Activated CD4-positive, alpha-beta T cell treated with anti-CD3 and anti-CD28 coated beads, Interleukin-2, amount 10 ng/mL, durations not matched to agents 7 days and 5 days (primary cell): ENCODE measurements around the gene KRT38. TPM values are rescaled to one million over a fixed set of nuclear protein-coding genes. Genes with fewer than 3 reads are reported as not detected.

ENCODE experiments used
- CTCF ChIA-PET: fragments of 350-600 bp; sonication (Branson Sonifier 250); formaldehyde crosslinking; loops from one replicate; lab custom pipeline; 2021; ENCODE audit warnings: antibody characterized with exemption; lab: Charles Lee
- POLR2A ChIA-PET: fragments of 350-600 bp; sonication (Branson Sonifier 250); formaldehyde crosslinking; loops from one replicate; lab custom pipeline; 2021; ENCODE audit warnings: antibody characterized with exemption; lab: Charles Lee
- DNase-seq: peaks from one replicate; pipeline ENCODE4 v3.0.0-alpha.2; 2020
- H3K27ac Mint-ChIP-seq: one replicate; pipeline ENCODE4 v1.8.0; 2021; ENCODE audit warnings: mild to moderate bottlenecking, moderate library complexity, mixed read lengths
- H3K27me3 Mint-ChIP-seq: one replicate; pipeline ENCODE4 v1.8.0; 2021; ENCODE audit warnings: mixed read lengths
- H3K36me3 Mint-ChIP-seq: one replicate; pipeline ENCODE4 v1.8.0; 2021; ENCODE audit warnings: low read depth, mixed read lengths
- H3K4me1 Mint-ChIP-seq: one replicate; pipeline ENCODE4 v1.8.0; 2021; ENCODE audit warnings: mixed read lengths
- H3K4me3 Mint-ChIP-seq: one replicate; pipeline ENCODE4 v1.8.0; 2021; ENCODE audit warnings: mild to moderate bottlenecking, moderate library complexity, mixed read lengths
- H3K9me3 Mint-ChIP-seq: one replicate; pipeline ENCODE4 v1.8.0; 2021; ENCODE audit warnings: mixed read lengths
- total RNA-seq, 2 experiments: library from RNA; stranded (reverse); gene quantifications; one replicate each; pipeline ENCODE4 v1.2.3, GENCODE V29; 2021

KRT38 gene
- total RNA-seq, 2 experiments from 2014 or later = not detected

DNA sequence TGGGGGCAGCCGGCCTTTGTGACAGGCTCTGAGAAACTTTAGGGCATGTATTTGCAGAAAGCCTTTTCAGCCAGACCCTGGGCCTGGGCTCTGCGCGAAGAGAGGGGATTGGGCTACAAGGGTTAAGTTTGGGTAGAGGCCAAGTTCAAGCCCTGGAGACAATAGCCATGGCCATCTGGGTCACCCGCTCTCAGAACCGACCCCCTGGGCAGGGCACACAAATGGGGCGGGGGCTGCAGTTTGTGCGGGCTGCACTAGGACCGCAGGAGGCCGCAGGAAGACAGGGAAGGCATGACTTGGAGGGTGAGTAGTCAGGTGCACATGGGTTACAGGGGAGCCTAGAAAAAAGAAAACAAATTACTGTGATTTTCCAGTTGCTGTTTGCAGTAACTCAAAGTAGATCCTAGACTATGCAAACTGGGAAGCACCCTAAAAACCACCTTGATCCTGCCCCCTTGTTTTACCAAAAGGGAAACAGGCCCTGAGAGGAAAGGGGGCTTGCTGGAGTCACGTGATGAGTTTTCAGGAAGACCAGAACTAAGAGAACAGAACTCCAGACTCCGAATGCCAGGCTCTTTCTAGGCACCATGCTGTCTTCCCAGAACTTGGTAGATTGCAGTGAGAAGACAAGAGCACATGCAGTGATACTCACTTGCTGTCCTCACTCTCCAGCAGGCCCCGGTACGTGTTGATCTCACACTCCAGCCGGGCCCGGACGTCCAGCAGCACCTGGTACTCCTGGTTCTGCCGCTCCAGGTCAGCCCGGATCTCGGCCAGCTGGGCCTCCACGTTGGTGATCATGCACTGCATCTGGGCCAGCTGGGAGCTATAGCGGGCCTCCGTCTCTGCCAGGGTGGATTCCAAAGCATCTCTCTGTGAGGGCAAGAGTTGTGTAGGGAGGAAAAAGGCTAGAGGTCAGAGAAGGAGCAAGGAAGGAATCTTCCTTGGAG, 36.4 kb upstream of the KRT38 start:
- no peaks in the 10 kb centered on the region for H3K4me1 Mint-ChIP-seq
- ChIA-PET POLR2A (interaction anchor here (0.6 kb wide), 1 partner anchor 532 kb away, joined by 3 read pairs; no protein-coding TSS in a partner anchor), CTCF (interaction anchor here (1.2 kb wide), 1 partner anchor 14 kb away, joined by 3 read pairs; no protein-coding TSS in a partner anchor)
- no peak overlapping the region for H3K4me3 Mint-ChIP-seq
- DNase-seq = no peak
- peaks cover 2% of the 10 kb centered on the region for H3K27me3 Mint-ChIP-seq
- no peaks in the 10 kb centered on the region for H3K36me3 Mint-ChIP-seq
- H3K27ac Mint-ChIP-seq = no peak overlapping the region
- no peaks in the 10 kb centered on the region for H3K9me3 Mint-ChIP-seq

DNA sequence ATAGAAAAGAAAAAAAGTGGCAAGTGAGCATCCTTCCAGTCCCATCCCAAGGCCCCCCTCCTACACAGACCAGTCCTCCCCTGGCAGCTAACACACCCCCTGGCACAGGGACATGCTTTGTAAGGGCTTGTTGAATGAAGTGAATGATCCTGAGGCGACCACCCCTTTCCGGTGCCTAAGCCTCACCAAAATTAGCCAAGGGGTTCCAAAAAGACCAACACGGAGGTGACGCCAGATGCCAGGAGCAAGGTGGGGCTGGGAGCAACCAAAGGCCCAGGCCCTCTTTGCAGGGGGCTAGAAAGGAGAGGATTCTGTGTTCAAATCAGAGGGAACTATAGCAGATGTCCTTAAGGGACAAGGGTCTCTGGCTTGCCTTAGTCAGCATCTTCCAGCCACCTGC, 34.6 kb upstream of the KRT38 start:
- no peak overlapping the region for H3K27ac Mint-ChIP-seq
- no peaks in the 10 kb centered on the region for H3K4me1 Mint-ChIP-seq
- DNase-seq = no peak
- CTCF ChIA-PET = interaction anchor here (0.5 to 1.4 kb wide), 3 partner anchors 14 to 525 kb away, joined by 3 to 4 read pairs (median 4); no protein-coding TSS in a partner anchor
- H3K9me3 Mint-ChIP-seq = no peaks in the 10 kb centered on the region
- POLR2A ChIA-PET = no interaction called here
- no peak overlapping the region for H3K4me3 Mint-ChIP-seq
- H3K27me3 Mint-ChIP-seq = peaks cover 9% of the 10 kb centered on the region
- no peaks in the 10 kb centered on the region for H3K36me3 Mint-ChIP-seq

DNA sequence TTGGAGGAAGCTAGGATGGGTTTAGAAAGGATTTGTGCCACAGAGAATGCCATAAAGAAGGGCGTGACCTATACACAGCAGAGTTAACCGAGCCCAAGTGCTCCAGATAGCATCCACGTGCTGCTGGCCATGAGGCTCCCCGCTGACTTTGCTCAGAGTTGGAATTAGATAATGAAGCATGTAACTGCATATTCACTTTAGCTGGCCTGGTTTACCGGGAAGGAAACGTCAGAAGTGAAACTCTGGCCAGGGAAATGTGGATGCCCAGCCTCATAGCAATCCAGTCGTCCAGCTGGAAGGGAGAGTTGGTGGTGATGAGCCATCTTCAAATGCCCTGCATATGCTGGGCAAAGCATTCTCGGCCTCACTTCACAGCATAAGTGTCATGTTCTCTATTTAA, 34.1 kb upstream of the KRT38 start:
- H3K27me3 Mint-ChIP-seq = peaks cover 9% of the 10 kb centered on the region
- DNase-seq = no peak
- no peaks in the 10 kb centered on the region for H3K36me3 Mint-ChIP-seq
- H3K9me3 Mint-ChIP-seq = no peaks in the 10 kb centered on the region
- no peak overlapping the region for H3K4me3 Mint-ChIP-seq
- no peak overlapping the region for H3K27ac Mint-ChIP-seq
- POLR2A ChIA-PET = no interaction called here
- CTCF ChIA-PET = interaction anchor here (0.5 to 1.4 kb wide), 3 partner anchors 13 to 524 kb away, joined by 3 to 4 read pairs (median 4); no protein-coding TSS in a partner anchor
- no peaks in the 10 kb centered on the region for H3K4me1 Mint-ChIP-seq

DNA sequence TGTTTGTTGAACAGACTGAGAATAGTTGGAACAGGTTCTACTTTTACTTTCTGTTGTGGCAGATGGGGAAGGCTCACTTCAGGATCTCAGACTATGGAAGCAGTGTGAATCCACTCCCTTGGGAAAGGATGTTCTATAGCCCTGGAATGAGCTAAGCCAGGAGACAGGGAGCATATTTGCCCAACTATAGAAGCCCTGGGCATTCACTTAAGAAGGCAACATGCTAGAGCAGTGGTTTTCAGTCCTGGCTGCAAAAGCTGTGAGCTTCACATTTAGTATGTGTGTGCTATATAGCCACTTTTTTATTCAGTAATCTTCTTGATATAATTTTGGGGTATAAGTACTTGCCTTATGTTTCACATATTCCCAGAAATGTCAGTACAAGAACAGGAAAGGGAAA, 27.6 kb upstream of the KRT38 start:
- Mint-ChIP-seq H3K9me3 (no peaks in the 10 kb centered on the region), H3K4me3 (no peak overlapping the region), H3K4me1 (no peaks in the 10 kb centered on the region), H3K27me3 (peaks cover 9% of the 10 kb centered on the region), H3K36me3 (no peaks in the 10 kb centered on the region), H3K27ac (no peak overlapping the region)
- CTCF ChIA-PET = no interaction called here
- POLR2A ChIA-PET = no interaction called here
- DNase-seq = no peak

DNA sequence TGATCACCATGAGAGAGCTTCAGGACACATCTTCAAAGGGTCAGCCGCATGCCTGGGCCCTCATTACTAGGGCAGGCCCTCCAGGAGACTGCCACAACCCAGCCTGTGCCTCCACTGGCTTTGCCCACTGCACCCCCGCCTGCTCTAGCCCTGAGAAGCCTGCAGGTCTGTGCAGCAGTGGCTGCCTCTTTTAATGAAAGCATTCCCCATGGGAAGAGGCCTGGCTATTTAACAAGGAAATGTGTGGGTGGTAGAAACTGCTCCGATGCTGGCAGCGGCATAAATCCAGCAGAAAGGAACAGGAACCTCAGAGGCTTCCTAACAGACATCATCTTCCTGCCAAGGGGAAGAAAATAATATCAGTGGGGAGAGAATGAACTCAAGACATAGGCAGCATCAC, 26.8 kb upstream of the KRT38 start:
- POLR2A ChIA-PET = no interaction called here
- peaks cover 7% of the 10 kb centered on the region for H3K27me3 Mint-ChIP-seq
- H3K9me3 Mint-ChIP-seq = no peaks in the 10 kb centered on the region
- H3K4me3 Mint-ChIP-seq = no peak overlapping the region
- CTCF ChIA-PET = interaction anchor here (0.7 to 0.9 kb wide), 2 partner anchors 16 to 108 kb away, joined by 3 to 5 read pairs; no protein-coding TSS in a partner anchor
- H3K36me3 Mint-ChIP-seq = no peaks in the 10 kb centered on the region
- no peaks in the 10 kb centered on the region for H3K4me1 Mint-ChIP-seq
- no peak overlapping the region for H3K27ac Mint-ChIP-seq
- DNase-seq = no peak

DNA sequence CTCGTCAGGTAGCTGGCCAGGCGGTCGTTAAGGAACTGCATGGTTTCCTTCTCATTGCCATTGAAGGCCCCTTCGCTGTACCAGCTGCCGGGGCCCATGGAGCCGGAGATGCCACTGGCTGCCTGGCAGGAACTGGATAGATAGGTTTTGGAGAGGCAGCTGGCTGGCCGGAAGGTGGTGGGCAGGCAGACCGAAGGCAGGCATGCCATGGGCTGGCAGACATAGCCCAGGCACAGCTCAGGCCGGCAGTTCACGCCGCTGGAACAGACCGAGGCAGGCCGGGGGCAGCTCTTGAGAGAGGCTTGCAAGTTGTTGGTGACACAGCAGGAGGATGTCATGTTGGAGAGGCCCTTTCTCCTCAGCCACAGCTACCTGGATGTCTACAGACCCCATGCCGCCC, 26.2 kb upstream of the KRT38 start, which contains the start of gene KRT32:
KRT32 (minus strand) TSS at position 399 of the 400 bp plus-strand sequence; CDS start at position 338, 61 bp downstream.
- no peaks in the 10 kb centered on the region for H3K36me3 Mint-ChIP-seq
- ChIA-PET POLR2A (no interaction called here), CTCF (interaction anchor here (0.9 kb wide), 1 partner anchor 16 kb away, joined by 5 read pairs; no protein-coding TSS in a partner anchor)
- DNase-seq = no peak
- no peaks in the 10 kb centered on the region for H3K4me1 Mint-ChIP-seq
- no peak within 1 kb of the TSS for H3K27ac Mint-ChIP-seq
- H3K4me3 Mint-ChIP-seq = no peak within 1 kb of the TSS
- H3K27me3 Mint-ChIP-seq = peaks cover 7% of the 10 kb centered on the region
- H3K9me3 Mint-ChIP-seq = no peaks in the 10 kb centered on the region

DNA sequence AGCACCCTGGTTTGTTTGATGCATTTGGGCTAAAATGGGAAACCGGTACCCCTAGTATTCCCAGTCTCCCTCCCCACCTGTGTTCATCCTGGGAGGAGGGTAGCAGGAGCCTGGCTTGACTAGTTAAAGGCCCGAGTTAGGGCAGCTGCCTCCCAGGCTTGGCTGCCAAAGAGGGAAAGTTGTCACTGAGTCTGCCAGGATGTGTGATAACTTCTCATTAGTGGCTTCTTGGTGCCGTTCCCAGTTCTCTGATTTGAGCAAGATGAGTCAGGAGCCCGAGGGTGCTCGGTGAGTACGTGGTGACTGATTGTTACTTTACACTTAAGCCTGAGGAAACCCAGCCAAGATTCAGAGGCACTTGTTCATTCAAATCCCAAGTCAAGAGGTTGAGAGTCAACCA, 23.9 kb upstream of the KRT38 start:
- no peaks in the 10 kb centered on the region for H3K4me1 Mint-ChIP-seq
- CTCF ChIA-PET = no interaction called here
- no peak overlapping the region for H3K4me3 Mint-ChIP-seq
- H3K36me3 Mint-ChIP-seq = no peaks in the 10 kb centered on the region
- no peaks in the 10 kb centered on the region for H3K27me3 Mint-ChIP-seq
- H3K9me3 Mint-ChIP-seq = no peaks in the 10 kb centered on the region
- POLR2A ChIA-PET = no interaction called here
- DNase-seq = no peak
- H3K27ac Mint-ChIP-seq = no peak overlapping the region

DNA sequence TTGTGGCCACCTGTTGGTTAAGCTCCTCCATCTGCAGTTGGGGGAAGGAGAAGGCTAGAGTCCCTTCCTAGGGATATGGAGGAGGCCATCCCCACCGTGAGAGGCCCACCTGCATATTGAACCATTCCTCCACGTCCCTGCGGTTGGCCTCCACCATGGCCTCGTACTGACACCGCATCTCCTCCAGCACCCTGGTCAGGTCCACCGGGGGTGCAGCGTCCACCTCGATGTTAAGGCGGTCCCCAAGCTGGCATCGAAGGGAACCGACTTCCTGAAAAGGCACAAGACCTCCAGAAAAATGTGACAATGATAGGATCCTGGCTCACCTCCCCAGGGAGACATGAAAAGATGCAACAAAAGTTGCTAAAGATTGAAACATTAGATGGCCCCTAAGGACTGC, 23.4 kb upstream of the KRT38 start:
- POLR2A ChIA-PET = no interaction called here
- DNase-seq = no peak
- CTCF ChIA-PET = interaction anchor here (0.8 to 1.2 kb wide), 2 partner anchors 14 to 199 kb away, joined by 3 to 4 read pairs; no protein-coding TSS in a partner anchor
- H3K4me3 Mint-ChIP-seq = no peak overlapping the region
- no peaks in the 10 kb centered on the region for H3K9me3 Mint-ChIP-seq
- H3K4me1 Mint-ChIP-seq = no peaks in the 10 kb centered on the region
- no peak overlapping the region for H3K27ac Mint-ChIP-seq
- H3K27me3 Mint-ChIP-seq = no peaks in the 10 kb centered on the region
- H3K36me3 Mint-ChIP-seq = no peaks in the 10 kb centered on the region

DNA sequence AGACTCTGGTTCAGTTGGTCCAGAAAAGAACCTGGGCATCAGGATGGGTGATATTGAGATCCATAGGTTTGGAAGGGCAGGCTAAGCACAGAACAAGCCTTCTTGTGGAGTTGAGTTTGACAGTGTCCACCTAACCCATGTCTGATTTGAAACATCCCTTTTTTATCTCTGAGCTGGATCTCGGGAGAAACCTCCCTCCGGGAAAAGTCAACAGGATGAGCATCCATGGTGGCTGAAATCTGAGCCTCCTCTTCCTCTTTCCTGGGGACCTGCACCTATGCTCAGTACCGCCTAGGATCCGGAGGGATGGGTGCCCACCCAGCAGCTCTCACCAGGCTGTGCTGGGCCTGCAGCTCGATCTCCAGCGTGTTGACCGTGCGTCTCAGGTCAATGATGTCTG, 23.0 kb upstream of the KRT38 start:
- H3K36me3 Mint-ChIP-seq = no peaks in the 10 kb centered on the region

DNA sequence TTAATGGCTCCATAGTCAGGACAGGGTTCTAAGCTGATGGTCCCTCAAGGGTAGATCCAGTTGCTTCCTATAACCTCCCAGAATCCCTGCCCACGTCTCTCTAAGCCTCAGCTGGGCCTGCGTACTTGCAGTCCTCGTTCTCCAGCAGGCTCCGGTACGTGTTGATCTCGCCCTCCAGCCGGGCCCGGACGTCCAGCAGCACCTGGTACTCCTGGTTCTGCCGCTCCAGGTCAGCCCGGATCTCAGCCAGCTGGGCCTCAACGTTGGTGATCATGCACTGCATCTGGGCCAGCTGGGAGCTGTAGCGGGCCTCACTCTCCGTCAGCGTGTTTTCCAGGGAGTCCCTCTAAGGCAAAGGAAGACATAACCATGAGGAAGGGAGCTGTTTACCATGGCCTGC, 21.9 kb upstream of the KRT38 start:
- H3K27me3 Mint-ChIP-seq = peaks cover 5% of the 10 kb centered on the region
- CTCF ChIA-PET = no interaction called here

More for the DNA sequence above, 23.0 kb upstream of the KRT38 start:
- no peak for DNase-seq
- Mint-ChIP-seq H3K27me3 (no peaks in the 10 kb centered on the region), H3K9me3 (no peaks in the 10 kb centered on the region), H3K4me3 (no peak overlapping the region), H3K27ac (no peak overlapping the region), H3K4me1 (no peaks in the 10 kb centered on the region)
- ChIA-PET POLR2A (no interaction called here), CTCF (interaction anchor here (0.8 to 1.2 kb wide), 2 partner anchors 14 to 199 kb away, joined by 3 to 4 read pairs; no protein-coding TSS in a partner anchor)

DNA sequence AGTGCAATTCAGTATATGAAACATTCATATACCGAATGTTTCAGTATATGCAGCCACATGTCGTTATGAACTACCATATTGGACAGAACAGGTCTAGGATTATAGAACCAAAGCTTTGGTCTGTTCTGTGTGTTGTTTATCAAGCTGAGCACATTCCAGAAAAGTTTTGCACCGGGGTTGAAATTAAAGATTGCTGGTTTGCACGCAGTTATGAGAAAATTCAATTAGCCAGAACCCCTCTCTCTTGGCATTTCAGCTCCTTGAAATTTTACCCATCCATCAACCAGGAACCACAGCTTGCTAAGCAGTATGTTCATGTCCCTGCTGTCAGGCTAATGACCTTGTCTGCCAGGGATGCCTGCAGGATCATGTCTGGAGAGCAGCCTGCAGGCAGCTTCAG, 16.9 kb upstream of the KRT38 start:
- DNase-seq = no peak
- H3K27ac Mint-ChIP-seq = no peak overlapping the region
- H3K4me3 Mint-ChIP-seq = no peak overlapping the region
- CTCF ChIA-PET = interaction anchor here (0.5 to 1.3 kb wide), 3 partner anchors 9 to 38 kb away, joined by 3 to 4 read pairs (median 3); no protein-coding TSS in a partner anchor
- POLR2A ChIA-PET = no interaction called here
- H3K36me3 Mint-ChIP-seq = no peaks in the 10 kb centered on the region
- no peaks in the 10 kb centered on the region for H3K4me1 Mint-ChIP-seq
- no peaks in the 10 kb centered on the region for H3K9me3 Mint-ChIP-seq
- H3K27me3 Mint-ChIP-seq = peaks cover 12% of the 10 kb centered on the region

More for the DNA sequence above, 21.9 kb upstream of the KRT38 start:
- no peak for DNase-seq
- no peak overlapping the region for H3K4me3 Mint-ChIP-seq
- no peaks in the 10 kb centered on the region for H3K4me1 Mint-ChIP-seq
- no peaks in the 10 kb centered on the region for H3K9me3 Mint-ChIP-seq
- POLR2A ChIA-PET = no interaction called here
- no peaks in the 10 kb centered on the region for H3K36me3 Mint-ChIP-seq
- H3K27ac Mint-ChIP-seq = no peak overlapping the region

DNA sequence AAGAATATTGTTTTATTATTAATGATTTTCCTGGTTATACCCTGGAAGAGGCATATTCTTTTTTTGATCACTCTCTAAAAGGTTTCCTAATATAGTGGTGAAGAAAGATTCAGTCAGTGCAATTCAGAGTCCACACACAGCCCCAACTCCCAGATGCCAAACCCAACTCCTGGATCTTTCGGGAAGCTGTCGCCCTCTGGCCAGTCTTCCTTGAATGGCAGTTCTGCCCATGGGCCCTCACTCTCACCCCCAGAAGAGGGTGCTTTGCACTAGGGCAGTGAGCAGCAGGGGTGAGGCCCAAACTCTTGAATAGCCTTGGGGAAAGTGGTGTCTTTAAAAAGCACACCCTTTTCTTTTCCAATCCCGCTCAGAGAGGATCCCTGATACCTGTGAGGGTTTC, 15.4 kb upstream of the KRT38 start:
- no peak for DNase-seq
- Mint-ChIP-seq H3K36me3 (no peaks in the 10 kb centered on the region), H3K27me3 (peaks cover 15% of the 10 kb centered on the region), H3K4me1 (no peaks in the 10 kb centered on the region), H3K4me3 (no peak overlapping the region), H3K9me3 (no peaks in the 10 kb centered on the region), H3K27ac (no peak overlapping the region)
- ChIA-PET POLR2A (no interaction called here), CTCF (interaction anchor here (1.0 kb wide), 1 partner anchor 54 kb away, joined by 3 read pairs; no protein-coding TSS in a partner anchor)

DNA sequence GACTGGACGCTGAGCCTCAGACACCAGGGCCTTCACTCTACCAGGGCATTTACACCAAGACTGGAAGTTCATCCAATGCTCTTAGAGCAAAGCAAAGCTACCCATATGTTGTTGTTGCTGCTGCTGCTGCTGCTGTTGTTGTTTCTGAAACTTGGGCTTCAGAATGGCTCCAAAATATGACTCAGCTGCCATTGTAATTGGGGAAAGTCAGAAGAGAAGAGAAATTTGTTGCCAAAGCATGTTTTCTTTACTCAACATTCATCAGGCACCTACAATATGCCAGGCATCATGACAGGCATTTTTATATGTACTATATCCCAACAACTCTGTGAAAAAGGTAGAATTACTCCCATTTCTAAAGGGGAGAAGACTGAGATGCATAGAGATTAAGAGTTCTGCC, 14.5 kb upstream of the KRT38 start:
- H3K4me1 Mint-ChIP-seq = no peaks in the 10 kb centered on the region
- POLR2A ChIA-PET = no interaction called here
- CTCF ChIA-PET = interaction anchor here (1.2 kb wide), 1 partner anchor 10 kb away, joined by 3 read pairs; no protein-coding TSS in a partner anchor
- peaks cover 17% of the 10 kb centered on the region for H3K27me3 Mint-ChIP-seq
- no peaks in the 10 kb centered on the region for H3K9me3 Mint-ChIP-seq
- no peak for DNase-seq
- no peak overlapping the region for H3K4me3 Mint-ChIP-seq
- H3K36me3 Mint-ChIP-seq = no peaks in the 10 kb centered on the region
- H3K27ac Mint-ChIP-seq = no peak overlapping the region
